A549 (cell line): Measurements from ENCODE around the gene TCN2.

Experiments
- HOXA7 ChIP-seq: fragments of 250-450 bp; sonication (Bioruptor Pico); IDR thresholded peaks from 2 replicates; pipeline ENCODE4 v1.5.0; 2020; ENCODE audit warnings: mild to moderate bottlenecking, moderate library complexity
- NFE2L2 ChIP-seq: fragments of 150-350 bp; conservative IDR thresholded peaks from 2 replicates; pipeline ENCODE4 v1.6.1; 2014; ENCODE audit warnings: low read length
- POLR2A ChIP-seq: IDR thresholded peaks from 2 replicates; pipeline ENCODE4 v1.6.1; 2012; ENCODE audit warnings: mild to moderate bottlenecking, low read length
- RAD21 ChIP-seq, 2 experiments: fragments of >200 bp in 1 of 2; sonication (Bioruptor Twin) in 1 of 2; formaldehyde crosslinking in 1 of 2; IDR thresholded peaks in 1 of 2; conservative IDR thresholded peaks in 1 of 2; 2 replicates in 1 of 2; 3 replicates in 1 of 2; pipeline ENCODE4 v1.6.1; 2012 to 2018; ENCODE audit warnings: inconsistent platforms in 1 of 2
- ZSCAN20 ChIP-seq: fragments of 250-450 bp; sonication (Bioruptor Pico); IDR thresholded peaks from 2 replicates; pipeline ENCODE4 v1.8.0; 2022; ENCODE audit warnings: mild to moderate bottlenecking, moderate library complexity
- TF ChIP-seq, protein P1 (sequence below): fragments of >200 bp; sonication (Bioruptor Twin); formaldehyde crosslinking; IDR thresholded peaks from 3 replicates; pipeline ENCODE4 v1.5.1; 2016
- TF ChIP-seq, protein P2 (sequence below): IDR thresholded peaks from 2 replicates; pipeline ENCODE4 v1.6.1; 2012

DNA sequence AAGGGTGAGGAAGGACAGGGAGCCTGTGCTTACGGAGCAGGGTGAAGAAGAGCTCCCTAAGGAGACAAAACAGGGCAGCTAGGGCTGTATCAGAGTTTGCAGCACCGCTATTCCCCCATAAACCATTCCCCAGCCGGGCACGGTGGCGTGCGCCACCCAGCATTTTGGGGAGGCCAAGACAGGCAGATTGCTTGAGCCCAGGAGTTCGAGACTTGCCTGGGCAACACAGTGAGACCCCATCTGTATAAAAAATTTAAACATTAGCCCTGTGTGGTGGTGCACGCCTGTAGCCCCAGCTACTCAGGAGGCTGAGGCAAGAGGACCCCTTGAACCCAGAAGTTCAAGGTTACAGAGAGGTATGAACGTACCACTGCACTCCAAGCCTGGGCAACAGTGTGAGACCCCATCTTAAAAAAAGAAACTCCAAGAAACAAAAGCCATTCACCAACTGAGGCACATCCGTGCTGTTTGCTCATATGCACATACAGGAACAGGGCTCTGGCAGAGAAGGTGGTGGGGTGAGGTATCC is 37.2 kb upstream of the TCN2 start:
- TF ChIP-seq, protein P1, sequence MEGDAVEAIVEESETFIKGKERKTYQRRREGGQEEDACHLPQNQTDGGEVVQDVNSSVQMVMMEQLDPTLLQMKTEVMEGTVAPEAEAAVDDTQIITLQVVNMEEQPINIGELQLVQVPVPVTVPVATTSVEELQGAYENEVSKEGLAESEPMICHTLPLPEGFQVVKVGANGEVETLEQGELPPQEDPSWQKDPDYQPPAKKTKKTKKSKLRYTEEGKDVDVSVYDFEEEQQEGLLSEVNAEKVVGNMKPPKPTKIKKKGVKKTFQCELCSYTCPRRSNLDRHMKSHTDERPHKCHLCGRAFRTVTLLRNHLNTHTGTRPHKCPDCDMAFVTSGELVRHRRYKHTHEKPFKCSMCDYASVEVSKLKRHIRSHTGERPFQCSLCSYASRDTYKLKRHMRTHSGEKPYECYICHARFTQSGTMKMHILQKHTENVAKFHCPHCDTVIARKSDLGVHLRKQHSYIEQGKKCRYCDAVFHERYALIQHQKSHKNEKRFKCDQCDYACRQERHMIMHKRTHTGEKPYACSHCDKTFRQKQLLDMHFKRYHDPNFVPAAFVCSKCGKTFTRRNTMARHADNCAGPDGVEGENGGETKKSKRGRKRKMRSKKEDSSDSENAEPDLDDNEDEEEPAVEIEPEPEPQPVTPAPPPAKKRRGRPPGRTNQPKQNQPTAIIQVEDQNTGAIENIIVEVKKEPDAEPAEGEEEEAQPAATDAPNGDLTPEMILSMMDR, result no peak
- TF ChIP-seq RAD21 (conservative IDR thresholded peaks at IDR 0.05 in 1 of 2, IDR thresholded peaks at IDR 0.05 in 1 of 2), result no peak
- TF ChIP-seq NFE2L2, result no peak
- no peak for TF ChIP-seq ZSCAN20
- no peak for TF ChIP-seq HOXA7
- TF ChIP-seq POLR2A, result no peak
- TF ChIP-seq, protein P2, sequence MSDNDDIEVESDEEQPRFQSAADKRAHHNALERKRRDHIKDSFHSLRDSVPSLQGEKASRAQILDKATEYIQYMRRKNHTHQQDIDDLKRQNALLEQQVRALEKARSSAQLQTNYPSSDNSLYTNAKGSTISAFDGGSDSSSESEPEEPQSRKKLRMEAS, result no peak
